GM23338 (cell line): ENCODE measurements around the gene CFAP57. TPM values are rescaled to one million over a fixed set of nuclear protein-coding genes. Genes with fewer than 3 reads are reported as not detected.

Experiments used
- ATAC-seq: fragments of 200-7000 bp; cut with Tn5 transposase; 3 replicates; pipeline ENCODE4 v1.9.1; 2020
- DNase-seq: peaks from one replicate; pipeline ENCODE4 v3.0.0-alpha.2; 2015; ENCODE audit warnings: low spot score
- H2AFZ ChIP-seq: fragments of 200-600 bp; sonication (generic); 2 replicates; pipeline ENCODE4 v1.8.0; 2016; ENCODE audit warnings: antibody characterized with exemption, mild to moderate bottlenecking, moderate library complexity
- H3F3A ChIP-seq: fragments of 200-600 bp; sonication (generic); replicated peaks from 2 replicates; pipeline ENCODE4 v1.8.0; 2017; ENCODE audit warnings: antibody characterized with exemption, mixed run types, low read depth
- H3K27ac ChIP-seq: fragments of 200-600 bp; sonication (generic); 2 replicates; pipeline ENCODE4 v1.6.1; 2016; ENCODE audit warnings: low read depth
- H3K27me3 ChIP-seq: fragments of 200-600 bp; sonication (generic); 2 replicates; pipeline ENCODE4 v1.8.0; 2016; ENCODE audit warnings: mild to moderate bottlenecking, mixed run types, moderate library complexity; ENCODE audit not compliant: insufficient read depth
- H3K36me3 ChIP-seq: fragments of 200-600 bp; sonication (generic); 2 replicates; pipeline ENCODE4 v1.8.0; 2016; ENCODE audit warnings: mild to moderate bottlenecking; ENCODE audit not compliant: insufficient read depth
- H3K4me1 ChIP-seq: fragments of 200-600 bp; sonication (generic); 2 replicates; pipeline ENCODE4 v1.8.0; 2016; ENCODE audit warnings: mild to moderate bottlenecking, moderate library complexity; ENCODE audit not compliant: insufficient read depth
- H3K4me2 ChIP-seq: fragments of 200-600 bp; sonication (generic); 2 replicates; pipeline ENCODE4 v1.7.1; 2017; ENCODE audit warnings: mixed run types
- H3K4me3 ChIP-seq: fragments of 200-600 bp; sonication (generic); 2 replicates; pipeline ENCODE4 v1.6.1; 2016; ENCODE audit warnings: mixed run types
- H3K79me2 ChIP-seq: fragments of 200-600 bp; sonication (generic); replicated peaks from 2 replicates; pipeline ENCODE4 v1.8.0; 2017; ENCODE audit warnings: mild to moderate bottlenecking; ENCODE audit not compliant: insufficient read depth
- H3K9me2 ChIP-seq: fragments of 200-600 bp; sonication (generic); 2 replicates; pipeline ENCODE4 v1.8.0; 2017; ENCODE audit not compliant: insufficient read depth
- H4K20me1 ChIP-seq: fragments of 200-600 bp; sonication (generic); replicated peaks from 2 replicates; pipeline ENCODE4 v1.8.0; 2017; ENCODE audit warnings: mild to moderate bottlenecking; ENCODE audit not compliant: insufficient read depth
- H3K27ac Mint-ChIP-seq: 2 replicates; pipeline ENCODE4 v1.8.0; 2020; ENCODE audit warnings: inconsistent platforms, mild to moderate bottlenecking, moderate library complexity, mixed read lengths
- H3K27me3 Mint-ChIP-seq: 3 replicates; pipeline ENCODE4 v1.8.0; 2022; ENCODE audit warnings: low read depth, mild to moderate bottlenecking, moderate library complexity, mixed read lengths, inconsistent platforms; ENCODE audit not compliant: insufficient read depth, poor library complexity
- H3K36me3 Mint-ChIP-seq: 3 replicates; pipeline ENCODE4 v1.8.0; 2021; ENCODE audit warnings: low read depth, mild to moderate bottlenecking, inconsistent platforms, moderate library complexity, mixed read lengths
- H3K4me1 Mint-ChIP-seq: 3 replicates; pipeline ENCODE4 v1.8.0; 2020; ENCODE audit warnings: mild to moderate bottlenecking, inconsistent platforms, mixed read lengths
- H3K4me3 Mint-ChIP-seq: 3 replicates; pipeline ENCODE4 v1.8.0; 2021; ENCODE audit warnings: moderate library complexity, mild to moderate bottlenecking, inconsistent platforms, mixed read lengths
- H3K9me3 Mint-ChIP-seq: 3 replicates; pipeline ENCODE4 v1.8.0; 2020; ENCODE audit warnings: moderate library complexity, mild to moderate bottlenecking, inconsistent platforms, mixed read lengths
- CREB1 ChIP-seq: fragments of 250-450 bp; sonication (Bioruptor Pico); IDR thresholded peaks from 2 replicates; pipeline ENCODE4 v1.5.0; 2020; ENCODE audit warnings: low read depth, mild to moderate bottlenecking, moderate library complexity
- EZH2 ChIP-seq: fragments of 200-600 bp; sonication (generic); IDR thresholded peaks from one replicate; pipeline ENCODE4 v1.8.0; 2017; ENCODE audit warnings: antibody characterized with exemption, mild to moderate bottlenecking, low read depth; ENCODE audit not compliant: unreplicated experiment
- EZH2phosphoT487 ChIP-seq: fragments of 200-600 bp; sonication (generic); IDR thresholded peaks from one replicate; pipeline ENCODE4 v1.8.1; 2018; ENCODE audit warnings: antibody characterized with exemption; ENCODE audit not compliant: unreplicated experiment
- JUNB ChIP-seq: IDR thresholded peaks from one replicate; pipeline ENCODE4 v1.6.1; 2016; ENCODE audit warnings: antibody characterized with exemption; ENCODE audit not compliant: unreplicated experiment
- NANOG ChIP-seq: IDR thresholded peaks from 2 replicates; pipeline ENCODE4 v1.6.1; 2016; ENCODE audit warnings: antibody characterized with exemption, borderline replicate concordance
- POLR2AphosphoS5 ChIP-seq: IDR thresholded peaks from 2 replicates; pipeline ENCODE4 v1.6.1; 2016; ENCODE audit warnings: antibody characterized with exemption, low read depth
- STAT1 ChIP-seq: IDR thresholded peaks from one replicate; pipeline ENCODE4 v1.6.1; 2016; ENCODE audit warnings: antibody characterized with exemption; ENCODE audit not compliant: unreplicated experiment
- ZNF114 ChIP-seq: fragments of 250-450 bp; sonication (Bioruptor Pico); IDR thresholded peaks from 2 replicates; pipeline ENCODE4 v1.5.0; 2020; ENCODE audit warnings: mild to moderate bottlenecking, moderate library complexity
- ZNF331 ChIP-seq: fragments of 250-450 bp; sonication (Bioruptor Pico); IDR thresholded peaks from 2 replicates; pipeline ENCODE4 v1.5.0; 2020; ENCODE audit warnings: low read depth, mild to moderate bottlenecking, moderate library complexity
- polyA plus RNA-seq: library from polyadenylated mRNA; unstranded; fragments of >200 nt; fragmentation: Nextera tagmentation; extraction: Ambion mirVana; gene quantifications from 2 replicates; pipeline ENCODE4 v1.2.1, GENCODE V29; 2016
- total RNA-seq: library from RNA; depleted of rRNA; stranded (reverse); fragments of >200 nt; shearing (Covaris generic); gene quantifications from 2 replicates; pipeline ENCODE4 v1.2.3, GENCODE V29; 2014
- TF ChIP-seq, protein P1 (sequence below): IDR thresholded peaks from 2 replicates; pipeline ENCODE4 v1.6.1; 2016; ENCODE audit warnings: antibody characterized with exemption
- TF ChIP-seq, protein P2 (sequence below), 2 experiments: fragments of 200-600 bp in 1 of 2; sonication (generic) in 1 of 2; conservative IDR thresholded peaks; 2 replicates each; pipeline versions ENCODE4 v1.5.1 to v1.6.1; 2016 to 2017; ENCODE audit warnings: antibody characterized with exemption in 2 of 2, low read depth in 2 of 2, mild to moderate bottlenecking in 2 of 2, moderate library complexity in 1 of 2

The CFAP57 gene
- total and polyA plus RNA-seq, 2 experiments from 2014 or later: 0.37 to 0.38 TPM

DNA sequence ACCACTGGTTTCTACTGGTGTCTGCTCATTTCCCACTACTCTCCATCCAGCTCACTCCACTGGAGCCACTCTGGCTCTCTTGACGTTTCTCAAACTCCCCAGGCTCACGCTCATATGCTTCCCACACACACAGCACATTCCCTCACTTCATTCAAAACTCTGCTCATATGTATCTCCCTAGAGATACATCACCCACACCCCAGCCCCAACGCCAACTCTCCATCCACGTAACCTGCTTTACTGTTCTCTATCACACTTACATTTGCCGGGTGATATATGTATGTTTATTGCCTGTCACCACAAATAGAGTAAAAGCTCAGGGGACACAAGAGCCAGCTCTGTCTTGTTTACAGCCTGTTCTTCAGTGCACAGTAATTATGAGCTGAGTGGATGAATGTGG is 22.2 kb upstream of the CFAP57 start (continued):
- TF ChIP-seq EZH2phosphoT487 (no peak), ZNF331 (CRISPR knock-in tag) (no peak), JUNB (no peak), EZH2 (no peak), CREB1 (CRISPR knock-in tag) (no peak), STAT1 (no peak)
- TF ChIP-seq, protein P1, sequence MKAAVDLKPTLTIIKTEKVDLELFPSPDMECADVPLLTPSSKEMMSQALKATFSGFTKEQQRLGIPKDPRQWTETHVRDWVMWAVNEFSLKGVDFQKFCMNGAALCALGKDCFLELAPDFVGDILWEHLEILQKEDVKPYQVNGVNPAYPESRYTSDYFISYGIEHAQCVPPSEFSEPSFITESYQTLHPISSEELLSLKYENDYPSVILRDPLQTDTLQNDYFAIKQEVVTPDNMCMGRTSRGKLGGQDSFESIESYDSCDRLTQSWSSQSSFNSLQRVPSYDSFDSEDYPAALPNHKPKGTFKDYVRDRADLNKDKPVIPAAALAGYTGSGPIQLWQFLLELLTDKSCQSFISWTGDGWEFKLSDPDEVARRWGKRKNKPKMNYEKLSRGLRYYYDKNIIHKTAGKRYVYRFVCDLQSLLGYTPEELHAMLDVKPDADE: no peak

DNA sequence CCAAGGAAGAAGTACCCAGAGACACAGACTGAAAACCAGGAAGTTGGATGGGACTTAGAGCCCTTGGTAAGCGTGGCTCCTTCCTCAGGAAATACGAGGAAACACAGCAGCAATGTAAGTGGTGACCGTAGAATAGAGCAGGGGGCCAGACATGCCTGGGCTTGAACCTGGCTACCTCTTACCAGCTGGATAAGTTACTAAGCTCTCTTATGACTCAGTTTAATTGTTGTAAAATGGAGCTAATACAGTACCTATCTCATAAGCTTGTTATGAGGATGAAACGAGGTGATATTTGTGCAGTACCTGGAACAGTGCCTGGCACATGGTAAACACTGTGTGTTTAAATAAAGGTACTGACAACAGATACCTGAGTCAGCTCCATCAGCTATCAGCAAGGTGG is 19.3 kb upstream of the CFAP57 start:
- H3K4me3 ChIP-seq: no peak overlapping the region
- H3K4me1 ChIP-seq: peaks cover 11% of the 10 kb centered on the region
- H4K20me1 ChIP-seq: no peaks in the 10 kb centered on the region
- H2AFZ ChIP-seq: peak overlapping the region; percentile 86
- Mint-ChIP-seq H3K36me3 (no peaks in the 10 kb centered on the region), H3K27ac (no peak overlapping the region), H3K27me3 (peaks cover 5% of the 10 kb centered on the region), H3K4me1 (peaks cover 14% of the 10 kb centered on the region), H3K4me3 (no peak overlapping the region), H3K9me3 (no peaks in the 10 kb centered on the region)
- ATAC-seq (peak; percentile 14; the same call in 1 of the 3 replicates), DNase-seq (peak; percentile 29)
- peaks cover 10% of the 10 kb centered on the region; the same call in 1 of the 2 replicates for H3K9me2 ChIP-seq
- H3K4me2 ChIP-seq: no peak overlapping the region
- H3K36me3 ChIP-seq: no peaks in the 10 kb centered on the region
- no peaks in the 10 kb centered on the region for H3K27me3 ChIP-seq
- H3K27ac ChIP-seq: no peak overlapping the region
- no peaks in the 10 kb centered on the region for H3K79me2 ChIP-seq
- no peaks in the 10 kb centered on the region for H3F3A ChIP-seq
- no peak for TF ChIP-seq NANOG
- TF ChIP-seq, protein P2, sequence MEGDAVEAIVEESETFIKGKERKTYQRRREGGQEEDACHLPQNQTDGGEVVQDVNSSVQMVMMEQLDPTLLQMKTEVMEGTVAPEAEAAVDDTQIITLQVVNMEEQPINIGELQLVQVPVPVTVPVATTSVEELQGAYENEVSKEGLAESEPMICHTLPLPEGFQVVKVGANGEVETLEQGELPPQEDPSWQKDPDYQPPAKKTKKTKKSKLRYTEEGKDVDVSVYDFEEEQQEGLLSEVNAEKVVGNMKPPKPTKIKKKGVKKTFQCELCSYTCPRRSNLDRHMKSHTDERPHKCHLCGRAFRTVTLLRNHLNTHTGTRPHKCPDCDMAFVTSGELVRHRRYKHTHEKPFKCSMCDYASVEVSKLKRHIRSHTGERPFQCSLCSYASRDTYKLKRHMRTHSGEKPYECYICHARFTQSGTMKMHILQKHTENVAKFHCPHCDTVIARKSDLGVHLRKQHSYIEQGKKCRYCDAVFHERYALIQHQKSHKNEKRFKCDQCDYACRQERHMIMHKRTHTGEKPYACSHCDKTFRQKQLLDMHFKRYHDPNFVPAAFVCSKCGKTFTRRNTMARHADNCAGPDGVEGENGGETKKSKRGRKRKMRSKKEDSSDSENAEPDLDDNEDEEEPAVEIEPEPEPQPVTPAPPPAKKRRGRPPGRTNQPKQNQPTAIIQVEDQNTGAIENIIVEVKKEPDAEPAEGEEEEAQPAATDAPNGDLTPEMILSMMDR (conservative IDR thresholded peaks at IDR 0.05; ENCODE audit: low read depth in 2 of 2): no peak
- no peak for TF ChIP-seq CREB1 (CRISPR knock-in tag)
- TF ChIP-seq, protein P1: no peak
- no peak for TF ChIP-seq JUNB
- no peak for TF ChIP-seq ZNF331 (CRISPR knock-in tag)

DNA sequence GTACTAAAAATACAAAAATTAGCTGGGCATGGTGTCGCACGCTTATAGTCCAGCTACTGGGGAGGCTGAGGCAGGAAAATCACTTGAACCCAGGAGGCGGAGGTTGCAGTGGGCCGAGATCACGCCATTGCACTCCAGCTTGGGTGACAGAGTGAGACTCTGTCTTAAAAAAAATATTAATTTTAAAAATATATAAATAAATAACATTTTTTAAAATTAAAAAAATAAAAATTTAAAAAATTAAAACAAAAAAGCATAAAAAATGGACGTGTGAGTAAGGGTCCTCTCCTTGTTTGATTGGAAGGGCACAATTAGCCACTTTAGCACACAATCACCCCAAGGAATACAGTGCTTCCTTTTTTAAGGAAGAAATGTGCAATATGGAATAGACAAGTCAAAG is 18.7 kb upstream of the CFAP57 start:
- Mint-ChIP-seq H3K9me3 (no peaks in the 10 kb centered on the region), H3K27me3 (peaks cover 3% of the 10 kb centered on the region), H3K27ac (no peak overlapping the region), H3K4me1 (peaks cover 12% of the 10 kb centered on the region), H3K4me3 (no peak overlapping the region), H3K36me3 (no peaks in the 10 kb centered on the region)
- no peaks in the 10 kb centered on the region for H3F3A ChIP-seq
- no peak overlapping the region for H3K4me3 ChIP-seq
- no peaks in the 10 kb centered on the region for H3K27me3 ChIP-seq
- ATAC-seq (no peak), DNase-seq (no peak)
- peaks cover 10% of the 10 kb centered on the region; the same call in 1 of the 2 replicates for H3K9me2 ChIP-seq
- H4K20me1 ChIP-seq: no peaks in the 10 kb centered on the region
- peaks cover 7% of the 10 kb centered on the region for H3K4me1 ChIP-seq
- H2AFZ ChIP-seq: no peak overlapping the region
- H3K4me2 ChIP-seq: no peak overlapping the region
- no peaks in the 10 kb centered on the region for H3K79me2 ChIP-seq
- no peaks in the 10 kb centered on the region for H3K36me3 ChIP-seq
- no peak overlapping the region for H3K27ac ChIP-seq
- no peak for TF ChIP-seq JUNB
- TF ChIP-seq POLR2AphosphoS5: no peak
- no peak for TF ChIP-seq ZNF331 (CRISPR knock-in tag)
- no peak for TF ChIP-seq ZNF114 (CRISPR knock-in tag)
- no peak for TF ChIP-seq STAT1
- no peak for TF ChIP-seq NANOG
